GM12878 (cell line): ENCODE results near the gene NECTIN2. TPM values are rescaled to one million over a fixed set of nuclear protein-coding genes. Genes with fewer than 3 reads are reported as not detected.

Experiments
- ATAC-seq: fragments of 200-7000 bp; cut with Tn5 transposase; 3 replicates; pipeline ENCODE4 v1.9.1; 2020; ENCODE audit warnings: mild to moderate bottlenecking, moderate library complexity
- BruUV-seq: library from RNA; stranded (reverse); fragments of 400-500 nt; replicated peaks from 2 replicates; lab custom pipeline; 2021; lab: Mats Ljungman, UMichigan
- CTCF ChIA-PET: fragments of 300-600 bp; sonication (Branson Sonifier 250); formaldehyde crosslinking; extraction: SDS; loops from one replicate; lab custom pipeline; 2021; ENCODE audit warnings: inconsistent platforms; lab: Yijun Ruan, JAX
- POLR2A ChIA-PET: fragments of 350-600 bp; formaldehyde crosslinking; extraction: SDS; loops from one replicate; lab custom pipeline; 2021; ENCODE audit warnings: inconsistent platforms; lab: Charles Lee
- RAD21 ChIA-PET: fragments of 300-600 bp; sonication (Branson Sonifier 250); formaldehyde crosslinking; loops from one replicate; lab custom pipeline; 2023; ENCODE audit warnings: antibody characterized with exemption; ENCODE audit not compliant: unreplicated experiment; lab: Charles Lee
- SMC1A ChIA-PET: fragments of 300-600 bp; sonication (Branson Sonifier 250); formaldehyde crosslinking; loops from one replicate; lab custom pipeline; 2023; ENCODE audit not compliant: unreplicated experiment, uncharacterized antibody; lab: Charles Lee
- DNase-seq: peaks from one replicate; pipeline ENCODE4 v3.0.0-alpha.2; 2011; ENCODE audit warnings: low read depth, low spot score
- FAIRE-seq: peaks from 3 replicates; lab custom pipeline; 2011; peaks lifted over from hg19 to GRCh38; lab: Jason Lieb, UNC
- H2AFZ ChIP-seq: 2 replicates; pipeline ENCODE4 v1.6.0; 2011; ENCODE audit warnings: low read depth, low read length, control low read depth; ENCODE audit not compliant: control insufficient read depth
- H3K27ac ChIP-seq: 2 replicates; pipeline ENCODE4 v1.5.1; 2011; ENCODE audit warnings: control low read depth; ENCODE audit not compliant: control insufficient read depth, insufficient read depth
- H3K27me3 ChIP-seq, 2 experiments: replicated peaks in 1 of 2; 2 replicates each; pipeline versions ENCODE4 v1.6.0 to v1.6.1; 2011; ENCODE audit warnings: low read length in 1 of 2; ENCODE audit not compliant: control insufficient read depth in 2 of 2, insufficient read depth in 2 of 2
- H3K36me3 ChIP-seq, 2 experiments: 2 replicates each; pipeline ENCODE4 v1.5.1; 2011; ENCODE audit warnings: low read length in 1 of 2; ENCODE audit not compliant: control insufficient read depth in 2 of 2, insufficient read depth in 2 of 2
- H3K4me1 ChIP-seq: 2 replicates; pipeline ENCODE4 v1.6.1; 2011; ENCODE audit warnings: mild to moderate bottlenecking, low read length, moderate library complexity, mixed read lengths; ENCODE audit not compliant: control insufficient read depth, insufficient read depth
- H3K4me2 ChIP-seq: 2 replicates; pipeline ENCODE4 v1.6.0; 2011; ENCODE audit warnings: control low read depth; ENCODE audit not compliant: control insufficient read depth, insufficient read depth
- H3K4me3 ChIP-seq: fragments of 200-600 bp; sonication (generic); 2 replicates; pipeline ENCODE4 v1.5.1; 2016
- H3K79me2 ChIP-seq: 2 replicates; pipeline ENCODE4 v1.6.0; 2011; ENCODE audit warnings: low read length; ENCODE audit not compliant: control insufficient read depth, insufficient read depth
- H3K9ac ChIP-seq: 2 replicates; pipeline ENCODE4 v1.8.0; 2011; ENCODE audit warnings: low read length, control low read depth, mixed read lengths; ENCODE audit not compliant: control insufficient read depth, insufficient read depth
- H3K9me3 ChIP-seq: replicated peaks from 3 replicates; pipeline ENCODE4 v1.5.1; 2011; ENCODE audit warnings: mild to moderate bottlenecking, low read length; ENCODE audit not compliant: control insufficient read depth, insufficient read depth
- H4K20me1 ChIP-seq: 2 replicates; pipeline ENCODE4 v1.6.0; 2011; ENCODE audit not compliant: control insufficient read depth, insufficient read depth
- BRCA1 ChIP-seq: IDR thresholded peaks from 2 replicates; pipeline ENCODE4 v1.6.1; 2011; ENCODE audit warnings: low read depth, low read length, improper control_type of control experiment
- CBX3 ChIP-seq: fragments of 200-600 bp; sonication (generic); IDR thresholded peaks from 2 replicates; pipeline ENCODE4 v1.6.1; 2016; ENCODE audit warnings: low read depth, borderline replicate concordance
- CBX5 ChIP-seq: sonication (generic); IDR thresholded peaks from 2 replicates; pipeline ENCODE4 v1.6.1; 2016; ENCODE audit warnings: low read depth, moderate library complexity, mild to moderate bottlenecking, inconsistent platforms
- CREB1 ChIP-seq: IDR thresholded peaks from 2 replicates; pipeline ENCODE4 v1.6.1; 2012; ENCODE audit warnings: low read depth, mild to moderate bottlenecking, inconsistent platforms
- DPF2 ChIP-seq: fragments of 450-650 bp; IDR thresholded peaks from 2 replicates; pipeline ENCODE4 v1.6.1; 2017; ENCODE audit warnings: mild to moderate bottlenecking
- IKZF1 ChIP-seq: fragments of 450-650 bp; conservative IDR thresholded peaks from 2 replicates; pipeline ENCODE4 v1.6.1; 2017; ENCODE audit warnings: antibody characterized with exemption, mild to moderate bottlenecking
- NR2C2 ChIP-seq: IDR thresholded peaks from 2 replicates; pipeline ENCODE4 v1.6.1; 2011; ENCODE audit warnings: borderline replicate concordance, low read depth; ENCODE audit not compliant: control insufficient read depth, insufficient read length
- PAX5 ChIP-seq: IDR thresholded peaks from 2 replicates; pipeline ENCODE4 v1.6.1; 2011; ENCODE audit warnings: low read depth, low read length, borderline replicate concordance
- RBBP5 ChIP-seq: fragments of 200-600 bp; sonication (generic); conservative IDR thresholded peaks from 2 replicates; pipeline ENCODE4 v1.6.1; 2016
- SMARCA5 ChIP-seq: fragments of 450-650 bp; IDR thresholded peaks from 2 replicates; pipeline ENCODE4 v1.6.1; 2017; ENCODE audit warnings: mild to moderate bottlenecking
- SP1 ChIP-seq: IDR thresholded peaks from one replicate; pipeline ENCODE4 v1.6.1; 2011; ENCODE audit warnings: low read depth, low read length
- STAT1 ChIP-seq: fragments of 450-650 bp; conservative IDR thresholded peaks from 2 replicates; pipeline ENCODE4 v1.6.1; 2014; ENCODE audit warnings: antibody characterized with exemption, mild to moderate bottlenecking
- WGBS: methylation state at CpG from one replicate; pipeline ENCODE4 v1.1.6; 2016; ENCODE audit warnings: low lambda C conversion rate; ENCODE audit not compliant: insufficient replicate concordance, insufficient coverage; ENCODE audit errors: missing lambda C conversion rate; 5-methylcytosine and 5-hydroxymethylcytosine counted together
- in situ Hi-C: fragments of 300-500 bp; cut with MboI; formaldehyde crosslinking; loops from 9 replicates; pipeline ENCODE4 v1.14.3; 2018; ENCODE audit warnings: mixed read lengths
- intact Hi-C: fragments of 100-400 bp; cut with micrococcal nuclease; formaldehyde crosslinking; loops from one replicate; pipeline ENCODE4 v1.14.2; 2022; ENCODE audit not compliant: unreplicated experiment
- polyA plus RNA-seq, 11 experiments: library from polyadenylated mRNA; depleted of rRNA in 4 of 11; unstranded in 6 of 11; stranded (reverse) in 5 of 11; fragments of >200 nt; fragmentation: Nextera tagmentation in 4 of 11; fragmentation: Illumina TruSeq in 1 of 11; extraction: Ambion mirVana in 4 of 11; extraction: Trizol in 1 of 11; gene quantifications; 1 replicate in 1 of 11; 2 replicates in 10 of 11; pipeline versions ENCODE4 v1.2.1 to v1.2.3, GENCODE V29; 2011 to 2016; ENCODE audit warnings: inconsistent platforms in 2 of 11, missing spikeins in 2 of 11, low read depth in 1 of 11
- total RNA-seq, 4 experiments: library from RNA; depleted of rRNA in 3 of 4; stranded (reverse); fragments of >200 nt in 3 of 4; fragmentation: Illumina TruSeq in 1 of 4; extraction: Trizol in 1 of 4; gene quantifications; 2 replicates each; pipeline versions ENCODE4 v1.2.1 to v1.2.3, GENCODE V29; 2013 to 2021
- TF ChIP-seq, protein P1 (sequence below): fragments of 450-650 bp; IDR thresholded peaks from 2 replicates; pipeline ENCODE4 v1.6.1; 2016; ENCODE audit warnings: mild to moderate bottlenecking

Gene NECTIN2
- total and polyA plus RNA-seq, 10 of the 15 experiments (the other 5 are each of a cell fraction or from before 2014, with no cell fraction given), result 0.05 to 0.36 (median 0.26) TPM; not detected in 5

DNA sequence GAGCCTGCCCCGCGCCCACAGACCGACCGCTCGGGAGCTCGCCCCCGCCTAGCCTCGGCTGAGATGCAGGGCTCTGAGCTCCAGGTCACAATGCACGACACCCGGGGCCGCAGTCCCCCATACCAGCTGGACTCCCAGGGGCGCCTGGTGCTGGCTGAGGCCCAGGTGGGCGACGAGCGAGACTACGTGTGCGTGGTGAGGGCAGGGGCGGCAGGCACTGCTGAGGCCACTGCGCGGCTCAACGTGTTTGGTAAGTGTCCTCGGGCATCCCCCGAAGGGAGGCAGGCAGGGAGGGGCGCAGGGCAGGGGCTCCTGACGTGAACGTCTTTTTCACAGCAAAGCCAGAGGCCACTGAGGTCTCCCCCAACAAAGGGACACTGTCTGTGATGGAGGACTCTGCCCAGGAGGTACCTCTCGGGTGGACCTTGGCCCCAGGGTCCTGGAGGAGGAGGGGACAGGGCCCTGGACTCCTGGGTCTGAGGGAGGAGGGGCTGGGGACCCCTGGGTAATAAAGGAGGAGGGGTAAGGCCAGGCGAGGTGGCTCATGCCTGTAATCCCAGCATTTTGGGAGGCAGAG lies 33.9 kb upstream of the NECTIN2 start:
- SMC1A ChIA-PET, result no interaction called here
- FAIRE-seq (no peak), DNase-seq (no peak)
- no peaks in the 10 kb centered on the region for H4K20me1 ChIP-seq
- H3K4me2 ChIP-seq, result no peak overlapping the region
- TF ChIP-seq RBBP5, result no peak
- TF ChIP-seq BRCA1, result no peak
- no peak for TF ChIP-seq DPF2
- no peak for TF ChIP-seq CBX5
- TF ChIP-seq SMARCA5, result no peak
- TF ChIP-seq, protein P1, sequence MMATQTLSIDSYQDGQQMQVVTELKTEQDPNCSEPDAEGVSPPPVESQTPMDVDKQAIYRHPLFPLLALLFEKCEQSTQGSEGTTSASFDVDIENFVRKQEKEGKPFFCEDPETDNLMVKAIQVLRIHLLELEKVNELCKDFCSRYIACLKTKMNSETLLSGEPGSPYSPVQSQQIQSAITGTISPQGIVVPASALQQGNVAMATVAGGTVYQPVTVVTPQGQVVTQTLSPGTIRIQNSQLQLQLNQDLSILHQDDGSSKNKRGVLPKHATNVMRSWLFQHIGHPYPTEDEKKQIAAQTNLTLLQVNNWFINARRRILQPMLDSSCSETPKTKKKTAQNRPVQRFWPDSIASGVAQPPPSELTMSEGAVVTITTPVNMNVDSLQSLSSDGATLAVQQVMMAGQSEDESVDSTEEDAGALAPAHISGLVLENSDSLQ, result no peak
- no peak for TF ChIP-seq CREB1
- no peak for TF ChIP-seq SP1
- no peak for TF ChIP-seq CBX3
- no peak for TF ChIP-seq IKZF1
- no peak for TF ChIP-seq STAT1
- TF ChIP-seq NR2C2, result no peak
- no peak for TF ChIP-seq PAX5
- TF ChIP-seq, all 136 proteins: peak for 0
- no peak for ATAC-seq
- no TSS peak for BruUV-seq
- Histone ChIP-seq H3K4me1 (no peaks in the 10 kb centered on the region), H3K27ac (no peak overlapping the region), H3K79me2 (no peaks in the 10 kb centered on the region), H3K9ac (no peak overlapping the region), H3K27me3 (no peaks in the 10 kb centered on the region; a peak in 2 of 4 replicates), H3K9me3 (no peaks in the 10 kb centered on the region), H2AFZ (no peak overlapping the region), H3K4me3 (no peak overlapping the region), H3K36me3 (no peaks in the 10 kb centered on the region)
- 46% methylated on average over 25 of the region's 28 CpGs for WGBS
- RAD21 ChIA-PET, result no interaction called here
- intact Hi-C loops (no loop called here), in situ Hi-C loops (no loop called here)
- CTCF ChIA-PET, result interaction anchor here (1.9 kb wide), 1 partner anchor 31 kb away, joined by 5 read pairs; no protein-coding TSS in a partner anchor
- POLR2A ChIA-PET, result no interaction called here
